Fibroblast of skin of left biceps (primary cell): ENCODE results near the gene KCTD13.
"Not testable (repeated sequence)": the region's sequence is repeated elsewhere in the genome, so short reads cannot be mapped to it uniquely, and the experiment has no call there.

ENCODE experiments used
- DNase-seq, 2 experiments: peaks; one replicate each; pipeline ENCODE4 v3.0.0-alpha.2; 2013; ENCODE audit warnings: low read depth in 2 of 2

KCTD13 gene

GRCh38 chr16:29925781-29926710, at the start of gene KCTD13:
KCTD13 (minus strand) TSS chr16:29926226; CDS start chr16:29926033, 193 bp downstream.
- DNase-seq: peak; percentile 50 to 61

- DNase-seq: no peak
Measured at GRCh38 chr16:29975134-29975538, 49.1 kb upstream of the KCTD13 start.

- DNase-seq: no peak
Measured at GRCh38 chr16:29974291-29975133, 48.5 kb upstream of the KCTD13 start.

- peak; percentile 98 to 99 for DNase-seq
Measured at GRCh38 chr16:29973384-29974246, 47.6 kb upstream of the KCTD13 start, which contains the start of gene TAOK2. TAOK2 (plus strand) TSS chr16:29973868; CDS start chr16:29977773, 3,905 bp downstream.

GRCh38 chr16:29972992-29973383, 47.0 kb upstream of the KCTD13 start:
- DNase-seq: no peak

- DNase-seq: no peak
Measured at GRCh38 chr16:29972500-29972899, 46.5 kb upstream of the KCTD13 start.

- DNase-seq: no peak
Measured at GRCh38 chr16:29971304-29971703, 45.3 kb upstream of the KCTD13 start.

GRCh38 chr16:29968205-29968604, 42.2 kb upstream of the KCTD13 start:
- DNase-seq: no peak

GRCh38 chr16:29963021-29963743, 37.2 kb upstream of the KCTD13 start:
- DNase-seq: no peak

GRCh38 chr16:29962344-29962994, 36.4 kb upstream of the KCTD13 start:
- DNase-seq: no peak

GRCh38 chr16:29961479-29962343, 35.7 kb upstream of the KCTD13 start, which contains the start of gene TMEM219:
TMEM219 (plus strand) TSS chr16:29962079; CDS start chr16:29963144, 1,065 bp downstream.
- peak; percentile 70 to 75 for DNase-seq

GRCh38 chr16:29961127-29961478, 35.1 kb upstream of the KCTD13 start:
- no peak for DNase-seq

GRCh38 chr16:29959821-29960220, 33.8 kb upstream of the KCTD13 start:
- DNase-seq: not testable (repeated sequence)

- no peak for DNase-seq
Measured at GRCh38 chr16:29959293-29959692, 33.3 kb upstream of the KCTD13 start.

- no peak for DNase-seq
Measured at GRCh38 chr16:29958756-29959155, 32.7 kb upstream of the KCTD13 start.

GRCh38 chr16:29951625-29952365, 25.8 kb upstream of the KCTD13 start:
- DNase-seq: no peak

- no peak for DNase-seq
Measured at GRCh38 chr16:29950806-29951461, 24.9 kb upstream of the KCTD13 start.

GRCh38 chr16:29947897-29948296, 21.9 kb upstream of the KCTD13 start:
- no peak for DNase-seq
